Measurements from ENCODE around the gene VSIG10L.
A peak's percentile ranks its signal among the peaks of the same experiment; 100 is the strongest.

Gene VSIG10L

GRCh38 chr19:51345076-51345620 is 3.2 kb upstream of the VSIG10L start:
- no peak for TF ChIP-seq CTCF (IDR thresholded peaks at IDR 0.05; ENCODE audit: insufficient read depth, low read depth, low read length, missing control alignments)
- DNase-seq (ENCODE audit: low read depth): no peak
- H3K4me3 ChIP-seq (ENCODE audit: low read depth, low read length): no peak overlapping the region

- H3K4me3 ChIP-seq (ENCODE audit: low read depth, low read length): no peak overlapping the region
- TF ChIP-seq CTCF (IDR thresholded peaks at IDR 0.05; ENCODE audit: insufficient read depth, low read depth, low read length, missing control alignments): no peak
- DNase-seq (ENCODE audit: low read depth): no peak
Observed at GRCh38 chr19:51342631-51343569, 961 bp upstream of the VSIG10L start.

GRCh38 chr19:51341066-51341465 is 873 bp downstream of the VSIG10L start:
- no peak overlapping the region for H3K4me3 ChIP-seq (ENCODE audit: low read depth, low read length)
- TF ChIP-seq CTCF (IDR thresholded peaks at IDR 0.05; ENCODE audit: insufficient read depth, low read depth, low read length, missing control alignments): no peak
- no peak for DNase-seq (ENCODE audit: low read depth)

GRCh38 chr19:51339687-51340656 is 2.0 kb downstream of the VSIG10L start:
- peak; percentile 38 for TF ChIP-seq CTCF (IDR thresholded peaks at IDR 0.05; ENCODE audit: insufficient read depth, low read depth, low read length, missing control alignments)
- peak; percentile 98 for DNase-seq (ENCODE audit: low read depth)
- H3K4me3 ChIP-seq (ENCODE audit: low read depth, low read length): peak overlapping the region; percentile 58

GRCh38 chr19:51339313-51339686 is 2.6 kb downstream of the VSIG10L start:
- DNase-seq (ENCODE audit: low read depth): no peak
- H3K4me3 ChIP-seq (ENCODE audit: low read depth, low read length): peak overlapping the region; percentile 58
- TF ChIP-seq CTCF (IDR thresholded peaks at IDR 0.05; ENCODE audit: insufficient read depth, low read depth, low read length, missing control alignments): no peak

GRCh38 chr19:51338563-51339312 is 3.2 kb downstream of the VSIG10L start:
- H3K4me3 ChIP-seq (ENCODE audit: low read depth, low read length): peak overlapping the region; percentile 58
- peak; percentile 89 for TF ChIP-seq CTCF (IDR thresholded peaks at IDR 0.05; ENCODE audit: insufficient read depth, low read depth, low read length, missing control alignments)
- DNase-seq (ENCODE audit: low read depth): peak; percentile 89
